Neuronal stem cell (in vitro differentiated cells): ENCODE results near the gene CDK14.

Experiments
- DNase-seq: peaks from one replicate; pipeline ENCODE4 v3.0.0-alpha.2; 2013; ENCODE audit warnings: low spot score
- H2AFZ ChIP-seq: one replicate; pipeline ENCODE4 v1.6.1; 2013; ENCODE audit warnings: mild to moderate bottlenecking, low read length, inconsistent platforms
- H2AK5ac ChIP-seq: 2 replicates; pipeline ENCODE4 v1.6.1; 2013; ENCODE audit warnings: low read depth, mild to moderate bottlenecking, inconsistent platforms, low read length, moderate library complexity, mixed read lengths
- H2BK120ac ChIP-seq: 2 replicates; pipeline ENCODE4 v1.6.1; 2013; ENCODE audit warnings: low read depth, mild to moderate bottlenecking, inconsistent platforms, low read length, moderate library complexity, mixed read lengths
- H2BK12ac ChIP-seq: one replicate; pipeline ENCODE4 v1.6.1; 2013; ENCODE audit warnings: low read length, inconsistent platforms
- H2BK15ac ChIP-seq: 2 replicates; pipeline ENCODE4 v1.6.1; 2013; ENCODE audit warnings: mild to moderate bottlenecking, low read length, inconsistent platforms, mixed read lengths
- H2BK5ac ChIP-seq: one replicate; pipeline ENCODE4 v1.6.1; 2013; ENCODE audit warnings: inconsistent platforms, mild to moderate bottlenecking, low read length, moderate library complexity
- H3K14ac ChIP-seq: one replicate; pipeline ENCODE4 v1.6.1; 2013; ENCODE audit warnings: low read length, inconsistent platforms
- H3K18ac ChIP-seq: 2 replicates; pipeline ENCODE4 v1.6.1; 2013; ENCODE audit warnings: low read length, inconsistent platforms
- H3K23ac ChIP-seq: 2 replicates; pipeline ENCODE4 v1.6.1; 2013; ENCODE audit warnings: low read depth, mild to moderate bottlenecking, mixed read lengths, low read length, inconsistent platforms; ENCODE audit not compliant: poor library complexity
- H3K27ac ChIP-seq: replicated peaks from 3 replicates; pipeline ENCODE4 v1.5.1; 2013; ENCODE audit warnings: low read length, inconsistent platforms
- H3K27me3 ChIP-seq, 3 experiments: 2 replicates each; pipeline ENCODE4 v1.6.1; 2013; ENCODE audit warnings: low read length in 3 of 3, mild to moderate bottlenecking in 2 of 3, inconsistent platforms in 1 of 3, low read depth in 1 of 3, mixed read lengths in 1 of 3, moderate library complexity in 1 of 3; ENCODE audit not compliant: control insufficient read depth in 3 of 3, insufficient read depth in 3 of 3
- H3K36me3 ChIP-seq, 2 donors: replicated peaks in 1 of 2; 2 replicates each; pipeline ENCODE4 v1.6.1; 2013; ENCODE audit warnings: low read length in 2 of 2; ENCODE audit not compliant: control insufficient read depth in 2 of 2, insufficient read depth in 2 of 2
- H3K4ac ChIP-seq: 2 replicates; pipeline ENCODE4 v1.6.1; 2013; ENCODE audit warnings: inconsistent platforms, mild to moderate bottlenecking, low read length, moderate library complexity
- H3K4me1 ChIP-seq, 2 donors: 1 replicate in 1 of 2; 2 replicates in 1 of 2; pipeline ENCODE4 v1.6.1; 2013; ENCODE audit warnings: low read length in 2 of 2, low read depth in 1 of 2; ENCODE audit not compliant: control insufficient read depth in 2 of 2, insufficient read depth in 1 of 2
- H3K4me2 ChIP-seq: one replicate; pipeline ENCODE4 v1.6.1; 2013; ENCODE audit warnings: mild to moderate bottlenecking, low read length, inconsistent platforms; ENCODE audit not compliant: insufficient read depth, poor library complexity, severe bottlenecking
- H3K4me3 ChIP-seq, 2 donors: 2 replicates each; pipeline ENCODE4 v1.5.1; 2013; ENCODE audit warnings: low read length in 2 of 2, mild to moderate bottlenecking in 2 of 2, inconsistent platforms in 1 of 2, moderate library complexity in 1 of 2
- H3K79me1 ChIP-seq: one replicate; pipeline ENCODE4 v1.6.1; 2013; ENCODE audit warnings: low read depth, mild to moderate bottlenecking, inconsistent platforms, low read length, moderate library complexity
- H3K9ac ChIP-seq: one replicate; pipeline ENCODE4 v1.6.1; 2013; ENCODE audit warnings: mild to moderate bottlenecking, low read depth, low read length, inconsistent platforms; ENCODE audit not compliant: poor library complexity
- H3K9me3 ChIP-seq, 2 donors: replicated peaks in 1 of 2; 2 replicates each; pipeline versions ENCODE3 to v1.6.1; 2013; ENCODE audit warnings: low read length in 2 of 2, mild to moderate bottlenecking in 2 of 2, inconsistent platforms in 1 of 2, low read depth in 1 of 2, mixed read lengths in 1 of 2, moderate library complexity in 1 of 2; ENCODE audit not compliant: control insufficient read depth in 2 of 2, insufficient read depth in 1 of 2
- H4K8ac ChIP-seq: one replicate; pipeline ENCODE4 v1.6.1; 2013; ENCODE audit warnings: low read depth, mild to moderate bottlenecking, inconsistent platforms, low read length, moderate library complexity
- H4K91ac ChIP-seq: one replicate; pipeline ENCODE4 v1.6.1; 2013; ENCODE audit warnings: low read length, low read depth, mild to moderate bottlenecking, inconsistent platforms; ENCODE audit not compliant: poor library complexity
- WGBS, 2 donors: extraction: QIAGEN DNeasy Blood & Tissue Kit; methylation state at CpG; one replicate each; pipeline ENCODE4 v1.1.7; 2013; ENCODE audit warnings: missing lambda C conversion rate in 2 of 2, mixed read lengths in 1 of 2; ENCODE audit not compliant: insufficient read length in 2 of 2, insufficient replicate concordance in 1 of 2; ENCODE audit errors: extremely low coverage in 2 of 2; 5-methylcytosine and 5-hydroxymethylcytosine counted together

The CDK14 gene

DNA sequence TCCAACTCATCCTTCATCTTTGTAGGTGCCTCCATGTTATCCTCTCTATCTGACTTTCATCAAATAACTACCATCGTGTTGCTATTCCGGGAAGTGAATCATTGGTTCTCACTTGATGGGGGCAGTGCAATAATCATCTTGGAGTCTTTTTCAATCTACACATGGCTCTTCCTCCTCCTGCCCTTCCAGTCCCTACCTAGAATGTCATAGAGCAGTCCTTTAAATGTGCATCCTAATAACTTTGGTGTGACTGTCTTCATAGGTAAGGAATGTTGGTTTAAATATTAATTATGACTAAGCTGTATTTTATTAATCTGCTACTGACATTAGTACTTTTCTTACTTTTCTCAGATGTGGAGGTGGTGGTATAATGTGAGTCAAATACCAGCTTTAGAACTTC lies 8.4 kb upstream of the CDK14 start:
- Histone ChIP-seq H3K4ac (no peak overlapping the region), H3K9ac (no peak overlapping the region), H2BK5ac (no peak overlapping the region), H3K23ac (no peak overlapping the region), H4K8ac (no peak overlapping the region), H2AFZ (no peak overlapping the region), H3K79me1 (no peaks in the 10 kb centered on the region), H4K91ac (no peak overlapping the region), H3K4me2 (no peak overlapping the region), H2BK12ac (no peak overlapping the region), H3K36me3 (no peaks in the 10 kb centered on the region), H2BK120ac (no peak overlapping the region), H3K27me3 (no peaks in the 10 kb centered on the region), H2BK15ac (no peak overlapping the region), H3K27ac (no peak overlapping the region), H3K9me3 (no peaks in the 10 kb centered on the region), H3K14ac (no peak overlapping the region), H3K4me1 (no peaks in the 10 kb centered on the region), H3K18ac (no peak overlapping the region), H3K4me3 (no peak overlapping the region), H2AK5ac (no peak overlapping the region)
- no CpG with 5 or more reads among the region's 2 CpGs for WGBS, 2 donors
- DNase-seq: no peak

GRCh38 chr7:90592033-90592432 lies 4.1 kb upstream of the CDK14 start:
- H3K27me3 ChIP-seq: no peaks in the 10 kb centered on the region

GRCh38 chr7:90593205-90593604 lies 2.9 kb upstream of the CDK14 start:
- Histone ChIP-seq H3K79me1 (no peaks in the 10 kb centered on the region), H3K18ac (no peak overlapping the region), H3K23ac (no peak overlapping the region), H2AFZ (no peak overlapping the region), H4K91ac (no peak overlapping the region), H3K27me3 (no peaks in the 10 kb centered on the region), H3K4me2 (no peak overlapping the region), H4K8ac (no peak overlapping the region), H3K4me3 (no peak overlapping the region), H3K14ac (no peak overlapping the region), H2BK12ac (no peak overlapping the region), H3K4ac (no peak overlapping the region), H3K4me1 (peaks cover 0 to 8% of the 10 kb centered on the region in 2 donors), H3K9ac (no peak overlapping the region), H2BK5ac (no peak overlapping the region), H3K27ac (no peak overlapping the region), H2BK15ac (no peak overlapping the region), H2BK120ac (no peak overlapping the region), H3K36me3 (no peaks in the 10 kb centered on the region), H2AK5ac (no peak overlapping the region), H3K9me3 (no peaks in the 10 kb centered on the region)
- no peak for DNase-seq

More at GRCh38 chr7:90592033-90592432, 4.1 kb upstream of the CDK14 start:
- H3K4me2 ChIP-seq: no peak overlapping the region
- H2BK15ac ChIP-seq: no peak overlapping the region
- DNase-seq: no peak
- no peaks in the 10 kb centered on the region for H3K9me3 ChIP-seq
- no peak overlapping the region for H2AK5ac ChIP-seq
- no peak overlapping the region for H4K91ac ChIP-seq
- no peak overlapping the region for H2AFZ ChIP-seq
- peaks cover 0 to 6% of the 10 kb centered on the region in 2 donors for H3K4me1 ChIP-seq
- no peak overlapping the region for H3K18ac ChIP-seq
- no peak overlapping the region for H4K8ac ChIP-seq
- no peak overlapping the region for H3K27ac ChIP-seq
- H3K36me3 ChIP-seq: no peaks in the 10 kb centered on the region
- no peak overlapping the region for H2BK12ac ChIP-seq
- H3K14ac ChIP-seq: no peak overlapping the region
- H3K23ac ChIP-seq: no peak overlapping the region
- no peak overlapping the region for H3K4ac ChIP-seq
- H3K9ac ChIP-seq: no peak overlapping the region
- H2BK120ac ChIP-seq: no peak overlapping the region
- H3K79me1 ChIP-seq: no peaks in the 10 kb centered on the region
- no peak overlapping the region for H3K4me3 ChIP-seq
- H2BK5ac ChIP-seq: no peak overlapping the region

- Histone ChIP-seq H3K4me1 (peaks cover 0 to 11% of the 10 kb centered on the region in 2 donors), H2BK5ac (no peak overlapping the region), H3K36me3 (no peaks in the 10 kb centered on the region), H3K9ac (no peak overlapping the region), H3K4me3 (peak overlapping the region in 1 of 2 donors; percentile 81), H3K27ac (no peak overlapping the region), H3K18ac (no peak overlapping the region), H2AK5ac (no peak overlapping the region), H4K91ac (no peak overlapping the region), H3K9me3 (no peaks in the 10 kb centered on the region), H2AFZ (peak overlapping the region; percentile 97), H3K4ac (no peak overlapping the region), H2BK120ac (no peak overlapping the region), H3K14ac (no peak overlapping the region), H3K79me1 (peaks cover 2% of the 10 kb centered on the region), H4K8ac (no peak overlapping the region), H3K4me2 (no peak overlapping the region), H3K23ac (no peak overlapping the region), H3K27me3 (no peaks in the 10 kb centered on the region), H2BK15ac (no peak overlapping the region), H2BK12ac (no peak overlapping the region)
- peak; percentile 18 for DNase-seq
- WGBS, 2 donors: no CpG with 5 or more reads among the region's 11 CpGs
These were observed 1.3 kb upstream of the CDK14 start for GRCh38 chr7:90594751-90595317.
